GM19193 (cell line): Measurements from ENCODE around the gene SLC25A42.

Experiments
- POLR2A ChIP-seq: IDR thresholded peaks from 4 replicates; pipeline ENCODE4 v1.6.1; 2011; ENCODE audit not compliant: insufficient read depth, insufficient read length; ENCODE audit errors: extremely low read depth

The SLC25A42 gene

GRCh38 chr19:19152668-19153384 is 89.0 kb downstream of the SLC25A42 start:
- no peak for TF ChIP-seq POLR2A

- TF ChIP-seq POLR2A: no peak
Measured at GRCh38 chr19:19154768-19155494, 91.1 kb downstream of the SLC25A42 start.

- TF ChIP-seq POLR2A: peak; percentile 59
Measured at GRCh38 chr19:19155495-19156219, 91.9 kb downstream of the SLC25A42 start.

DNA sequence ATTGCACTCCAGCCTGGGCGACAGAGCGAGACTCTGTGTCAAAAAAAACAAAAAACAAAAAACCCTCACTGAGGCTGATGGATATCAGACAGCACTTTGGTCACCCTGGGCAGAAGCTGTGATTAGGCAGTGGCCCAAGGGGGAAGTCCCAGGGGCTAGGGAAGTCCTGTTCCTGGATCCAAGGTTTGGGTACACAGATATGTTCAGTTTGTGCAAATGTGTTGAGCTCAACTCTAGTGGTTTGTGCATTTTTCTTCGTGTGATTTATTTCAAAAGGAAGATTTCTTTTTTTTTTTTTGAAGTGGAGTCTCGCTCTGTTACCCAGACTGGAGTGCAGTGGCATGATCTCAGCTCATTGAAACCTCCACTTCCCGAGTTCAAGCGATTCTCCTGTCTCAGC is 94.0 kb downstream of the SLC25A42 start:
- no peak for TF ChIP-seq POLR2A

- TF ChIP-seq POLR2A: no peak
Measured at GRCh38 chr19:19159534-19159933, 95.7 kb downstream of the SLC25A42 start.

GRCh38 chr19:19160461-19161035 is 96.8 kb downstream of the SLC25A42 start:
- no peak for TF ChIP-seq POLR2A

GRCh38 chr19:19162495-19162894 is 98.7 kb downstream of the SLC25A42 start:
- TF ChIP-seq POLR2A: no peak
